ENCODE data around the gene ACOT7. TPM values are rescaled to one million over a fixed set of nuclear protein-coding genes. Genes with fewer than 3 reads are reported as not detected.

Gene ACOT7
- total and polyA plus RNA-seq, 2 experiments from 2014 or later, result 20.3 to 39.9 TPM

DNA sequence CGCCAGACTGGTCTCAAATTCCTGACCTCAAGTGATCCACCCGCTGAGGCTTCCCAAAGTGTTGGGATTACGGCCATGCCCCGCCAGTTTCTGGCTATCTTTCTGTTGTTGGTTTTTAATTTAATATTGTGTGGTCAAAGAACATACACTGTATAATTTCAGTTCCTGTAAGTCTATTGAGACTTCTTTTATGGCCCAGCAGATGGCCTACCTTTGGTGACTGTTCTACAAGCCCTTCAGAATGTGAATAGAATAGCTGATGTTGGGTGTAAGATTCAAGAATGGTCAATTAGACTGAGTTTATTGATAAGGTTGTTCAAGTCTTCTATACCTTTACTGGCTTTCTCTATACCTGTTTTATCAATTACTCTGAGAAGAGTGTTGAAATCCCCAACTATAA lies 15.5 kb upstream of the ACOT7 start:
- Histone ChIP-seq H3K27ac (no peak overlapping the region), H2AFZ (no peak overlapping the region), H3K4me3 (no peak overlapping the region), H4K20me1 (ENCODE audit: insufficient read depth, poor library complexity, severe bottlenecking) (no peaks in the 10 kb centered on the region), H3K9me3 (ENCODE audit: low read depth) (no peaks in the 10 kb centered on the region), H3K4me2 (no peak overlapping the region), H3K27me3 (peaks cover 14% of the 10 kb centered on the region), H3K36me3 (replicated peaks; ENCODE audit: insufficient read depth, low read depth) (no peaks in the 10 kb centered on the region), H3K9me2 (replicated peaks; ENCODE audit: insufficient read depth) (no peaks in the 10 kb centered on the region), H3K79me2 (no peaks in the 10 kb centered on the region), H3K4me1 (ENCODE audit: insufficient read depth) (no peaks in the 10 kb centered on the region)
- DNase-seq (ENCODE audit: low spot score), result no peak
- WGBS (ENCODE audit: low lambda C conversion rate, missing lambda C conversion rate), result 88% methylated on average over 4 of the region's 4 CpGs
- TF ChIP-seq EZH2 (IDR thresholded peaks at IDR 0.05; ENCODE audit: borderline replicate concordance) (no peak), EZH2phosphoT487 (IDR thresholded peaks at IDR 0.05; ENCODE audit: low read depth, severe bottlenecking, unreplicated experiment) (no peak)
- TF ChIP-seq, protein P1, sequence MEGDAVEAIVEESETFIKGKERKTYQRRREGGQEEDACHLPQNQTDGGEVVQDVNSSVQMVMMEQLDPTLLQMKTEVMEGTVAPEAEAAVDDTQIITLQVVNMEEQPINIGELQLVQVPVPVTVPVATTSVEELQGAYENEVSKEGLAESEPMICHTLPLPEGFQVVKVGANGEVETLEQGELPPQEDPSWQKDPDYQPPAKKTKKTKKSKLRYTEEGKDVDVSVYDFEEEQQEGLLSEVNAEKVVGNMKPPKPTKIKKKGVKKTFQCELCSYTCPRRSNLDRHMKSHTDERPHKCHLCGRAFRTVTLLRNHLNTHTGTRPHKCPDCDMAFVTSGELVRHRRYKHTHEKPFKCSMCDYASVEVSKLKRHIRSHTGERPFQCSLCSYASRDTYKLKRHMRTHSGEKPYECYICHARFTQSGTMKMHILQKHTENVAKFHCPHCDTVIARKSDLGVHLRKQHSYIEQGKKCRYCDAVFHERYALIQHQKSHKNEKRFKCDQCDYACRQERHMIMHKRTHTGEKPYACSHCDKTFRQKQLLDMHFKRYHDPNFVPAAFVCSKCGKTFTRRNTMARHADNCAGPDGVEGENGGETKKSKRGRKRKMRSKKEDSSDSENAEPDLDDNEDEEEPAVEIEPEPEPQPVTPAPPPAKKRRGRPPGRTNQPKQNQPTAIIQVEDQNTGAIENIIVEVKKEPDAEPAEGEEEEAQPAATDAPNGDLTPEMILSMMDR (IDR thresholded peaks at IDR 0.05; ENCODE audit: poor library complexity), result no peak

DNA sequence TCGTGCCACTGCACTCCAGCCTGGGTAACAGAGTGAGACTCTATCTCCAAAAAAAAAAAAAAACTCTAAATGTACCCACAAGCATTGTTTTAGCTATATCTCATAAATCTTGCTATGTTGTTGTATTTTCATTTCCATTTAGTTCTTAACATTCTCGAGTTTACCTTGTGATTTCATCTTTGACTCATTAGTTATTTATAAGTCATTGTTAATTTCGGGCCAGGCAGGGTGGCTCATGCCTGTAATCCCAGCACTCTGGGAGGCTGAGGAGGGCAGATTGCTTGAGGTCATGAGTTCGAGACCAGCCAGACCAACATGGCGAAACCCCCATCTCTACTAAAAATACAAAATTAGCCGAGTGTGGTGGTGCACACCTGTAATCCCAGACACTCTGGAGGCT lies 14.5 kb upstream of the ACOT7 start:
- no peak overlapping the region for H3K27ac ChIP-seq
- H3K4me1 ChIP-seq (ENCODE audit: insufficient read depth), result no peaks in the 10 kb centered on the region
- H3K4me2 ChIP-seq, result no peak overlapping the region
- H3K36me3 ChIP-seq (replicated peaks; ENCODE audit: insufficient read depth, low read depth), result no peaks in the 10 kb centered on the region
- no peak for DNase-seq (ENCODE audit: low spot score)
- H3K9me2 ChIP-seq (replicated peaks; ENCODE audit: insufficient read depth), result no peaks in the 10 kb centered on the region
- no peaks in the 10 kb centered on the region for H3K9me3 ChIP-seq (ENCODE audit: low read depth)
- H3K27me3 ChIP-seq, result peaks cover 14% of the 10 kb centered on the region
- TF ChIP-seq EZH2 (IDR thresholded peaks at IDR 0.05; ENCODE audit: borderline replicate concordance) (no peak), EZH2phosphoT487 (IDR thresholded peaks at IDR 0.05; ENCODE audit: low read depth, severe bottlenecking, unreplicated experiment) (no peak)
- TF ChIP-seq, protein P1 (IDR thresholded peaks at IDR 0.05; ENCODE audit: poor library complexity), result no peak
- no peaks in the 10 kb centered on the region for H4K20me1 ChIP-seq (ENCODE audit: insufficient read depth, poor library complexity, severe bottlenecking)
- H3K79me2 ChIP-seq, result no peaks in the 10 kb centered on the region
- no peak overlapping the region for H3K4me3 ChIP-seq
- WGBS (ENCODE audit: low lambda C conversion rate, missing lambda C conversion rate), result 85% methylated on average over 6 of the region's 6 CpGs
- H2AFZ ChIP-seq, result no peak overlapping the region

DNA sequence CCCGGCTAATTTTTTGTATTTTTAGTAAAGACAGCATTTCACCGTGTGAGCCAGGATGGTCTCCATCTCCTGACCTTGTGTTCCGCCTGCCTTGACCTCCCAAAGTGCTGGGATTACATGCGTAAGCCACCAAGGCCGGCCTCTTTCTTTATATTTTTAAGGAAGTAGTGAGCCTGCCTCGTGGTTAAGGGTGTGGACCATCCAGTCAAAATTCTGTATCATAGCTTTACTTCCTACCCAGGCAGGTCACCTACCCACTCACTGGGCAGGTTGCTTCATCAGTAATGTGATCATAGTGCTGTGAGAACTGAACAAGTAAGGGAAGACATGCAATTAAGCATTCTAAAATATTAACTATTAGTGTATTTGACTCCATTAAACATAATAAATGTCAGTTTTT lies 8.1 kb upstream of the ACOT7 start:
- no peak overlapping the region for H3K4me3 ChIP-seq
- peaks cover 8% of the 10 kb centered on the region for H3K27me3 ChIP-seq
- H3K79me2 ChIP-seq, result no peaks in the 10 kb centered on the region
- no peaks in the 10 kb centered on the region for H3K4me1 ChIP-seq (ENCODE audit: insufficient read depth)
- WGBS (ENCODE audit: low lambda C conversion rate, missing lambda C conversion rate), result 86% methylated on average over 6 of the region's 6 CpGs
- no peaks in the 10 kb centered on the region for H3K36me3 ChIP-seq (replicated peaks; ENCODE audit: insufficient read depth, low read depth)
- DNase-seq (ENCODE audit: low spot score), result no peak
- no peaks in the 10 kb centered on the region for H3K9me2 ChIP-seq (replicated peaks; ENCODE audit: insufficient read depth)
- no peak for TF ChIP-seq EZH2phosphoT487 (IDR thresholded peaks at IDR 0.05; ENCODE audit: low read depth, severe bottlenecking, unreplicated experiment)
- TF ChIP-seq EZH2 (IDR thresholded peaks at IDR 0.05; ENCODE audit: borderline replicate concordance), result no peak
- TF ChIP-seq, protein P1 (IDR thresholded peaks at IDR 0.05; ENCODE audit: poor library complexity), result no peak
- H3K4me2 ChIP-seq, result no peak overlapping the region
- H4K20me1 ChIP-seq (ENCODE audit: insufficient read depth, poor library complexity, severe bottlenecking), result no peaks in the 10 kb centered on the region
- H3K27ac ChIP-seq, result no peak overlapping the region
- H2AFZ ChIP-seq, result no peak overlapping the region
- no peaks in the 10 kb centered on the region for H3K9me3 ChIP-seq (ENCODE audit: low read depth)

DNA sequence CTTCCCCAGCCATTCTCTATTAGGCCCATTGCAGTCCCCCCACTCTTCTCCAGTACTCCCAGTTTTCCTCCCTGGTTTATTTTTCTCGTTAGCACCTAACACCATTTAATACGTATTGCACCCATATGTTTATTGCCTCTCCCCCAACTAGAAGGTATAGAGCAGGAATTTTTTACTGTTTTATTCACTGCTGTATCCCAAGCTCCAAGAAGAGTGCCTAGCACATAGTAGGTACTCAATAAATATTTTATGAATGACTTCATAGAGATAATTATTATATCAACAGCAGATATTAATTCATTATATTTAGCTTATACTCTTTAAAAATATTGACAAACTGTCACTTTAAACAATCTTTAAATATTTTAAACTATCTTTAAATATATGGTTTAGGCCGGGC lies 5.7 kb upstream of the ACOT7 start:
- H3K4me2 ChIP-seq, result no peak overlapping the region
- peaks cover 3% of the 10 kb centered on the region for H3K79me2 ChIP-seq
- TF ChIP-seq, protein P1 (IDR thresholded peaks at IDR 0.05; ENCODE audit: poor library complexity), result no peak
- no peak for TF ChIP-seq EZH2phosphoT487 (IDR thresholded peaks at IDR 0.05; ENCODE audit: low read depth, severe bottlenecking, unreplicated experiment)
- no peak for TF ChIP-seq EZH2 (IDR thresholded peaks at IDR 0.05; ENCODE audit: borderline replicate concordance)
- no peaks in the 10 kb centered on the region for H3K9me3 ChIP-seq (ENCODE audit: low read depth)
- H3K36me3 ChIP-seq (replicated peaks; ENCODE audit: insufficient read depth, low read depth), result no peaks in the 10 kb centered on the region
- H4K20me1 ChIP-seq (ENCODE audit: insufficient read depth, poor library complexity, severe bottlenecking), result no peaks in the 10 kb centered on the region
- DNase-seq (ENCODE audit: low spot score), result no peak
- H2AFZ ChIP-seq, result no peak overlapping the region
- H3K4me3 ChIP-seq, result no peak overlapping the region
- 88% methylated on average over 3 of the region's 3 CpGs for WGBS (ENCODE audit: low lambda C conversion rate, missing lambda C conversion rate)
- H3K27ac ChIP-seq, result no peak overlapping the region
- H3K4me1 ChIP-seq (ENCODE audit: insufficient read depth), result peaks cover 2% of the 10 kb centered on the region
- no peaks in the 10 kb centered on the region for H3K9me2 ChIP-seq (replicated peaks; ENCODE audit: insufficient read depth)
- H3K27me3 ChIP-seq, result no peaks in the 10 kb centered on the region
